ENCODE data around the gene HMGN4. TPM values are rescaled to one million over a fixed set of nuclear protein-coding genes. Genes with fewer than 3 reads are reported as not detected.
A peak's percentile ranks its signal among the peaks of the same experiment; 100 is the strongest.
"Not testable (repeated sequence)": the region's sequence is repeated elsewhere in the genome, so short reads cannot be mapped to it uniquely, and the experiment has no call there.

Gene HMGN4
- polyA plus RNA-seq, 1 donor from 2014 or later: 120 TPM

DNA sequence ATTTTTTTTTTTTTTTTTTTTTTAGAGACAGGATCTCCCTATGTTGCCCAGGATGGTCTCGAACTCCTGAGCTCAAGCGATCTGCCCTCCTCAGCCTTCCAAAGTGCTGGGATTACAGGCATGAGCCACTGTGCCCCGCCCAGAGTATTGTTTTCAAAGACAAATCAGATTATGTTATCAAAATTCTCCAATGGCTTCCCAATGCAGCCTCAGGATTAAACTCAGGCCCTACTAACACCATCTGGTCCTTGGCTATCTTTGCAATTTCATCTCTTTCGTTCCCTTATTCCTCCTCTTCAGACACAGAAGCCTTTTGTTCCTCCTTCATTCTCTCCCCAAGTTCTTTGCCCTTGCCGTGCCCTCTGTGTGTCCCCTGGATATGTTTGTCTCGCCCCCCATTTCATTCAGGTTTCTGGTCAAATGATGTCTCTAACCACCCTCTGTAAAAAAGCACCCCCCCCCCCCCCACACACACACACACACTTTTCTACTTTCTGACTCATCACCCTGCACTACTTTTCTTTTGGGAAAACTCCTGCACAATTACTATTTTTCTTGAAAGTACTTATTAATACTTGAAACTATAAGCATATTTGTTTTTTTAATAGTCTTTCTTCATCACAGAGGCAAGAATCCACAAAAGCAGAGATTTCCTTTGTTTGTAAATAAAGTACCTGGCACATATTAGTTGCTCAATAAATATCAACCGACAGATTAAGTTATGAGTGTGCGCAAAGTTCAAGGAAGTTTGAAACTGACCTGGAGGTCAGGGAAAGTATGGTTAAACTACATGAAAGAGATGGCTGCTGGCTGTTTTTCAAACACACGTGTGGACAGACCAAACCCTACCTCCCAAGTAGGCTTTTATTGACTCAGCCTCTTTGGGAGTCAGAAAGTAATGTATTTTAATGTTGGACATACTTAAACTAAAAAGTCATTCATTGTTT lies 21.4 kb upstream of the HMGN4 start:
- Mint-ChIP-seq H3K27me3 (no peaks in the 10 kb centered on the region), H3K9me3 (peaks cover 0 to 2% (median 0%) of the 10 kb centered on the region in 3 donors), H3K27ac (peak overlapping the region in 1 of 3 donors; percentile 76), H3K4me1 (peaks cover 8 to 13% (median 12%) of the 10 kb centered on the region in 3 donors), H3K4me3 (peak overlapping the region in 1 of 4 donors; percentile 68), H3K36me3 (no peaks in the 10 kb centered on the region)

DNA sequence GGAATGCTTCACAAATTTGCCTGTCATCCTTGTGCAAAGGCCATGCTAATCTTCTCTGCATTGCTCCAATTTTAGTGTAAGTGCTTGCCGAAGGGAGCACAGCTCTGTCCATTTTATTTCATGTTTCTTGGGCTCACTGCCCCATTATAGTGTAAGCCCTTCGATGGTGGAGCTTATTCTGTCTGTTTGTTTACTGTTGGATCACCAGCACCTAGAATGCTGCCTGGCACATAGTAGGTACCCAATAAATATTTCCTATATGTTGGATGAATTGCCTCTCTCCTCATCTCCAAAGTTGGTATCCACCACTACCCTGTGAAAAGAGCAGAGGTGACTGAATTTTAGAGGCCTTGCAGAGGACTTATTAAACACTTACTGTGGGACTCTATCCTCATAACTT lies 18.8 kb upstream of the HMGN4 start:
- Mint-ChIP-seq H3K4me1 (peaks cover 26 to 33% (median 33%) of the 10 kb centered on the region in 3 donors), H3K4me3 (peak overlapping the region in 1 of 4 donors; percentile 95), H3K27ac (peak overlapping the region in 1 of 3 donors; percentile 98), H3K9me3 (peaks cover 0 to 2% (median 0%) of the 10 kb centered on the region in 3 donors), H3K36me3 (peaks cover 5% of the 10 kb centered on the region), H3K27me3 (no peaks in the 10 kb centered on the region)

DNA sequence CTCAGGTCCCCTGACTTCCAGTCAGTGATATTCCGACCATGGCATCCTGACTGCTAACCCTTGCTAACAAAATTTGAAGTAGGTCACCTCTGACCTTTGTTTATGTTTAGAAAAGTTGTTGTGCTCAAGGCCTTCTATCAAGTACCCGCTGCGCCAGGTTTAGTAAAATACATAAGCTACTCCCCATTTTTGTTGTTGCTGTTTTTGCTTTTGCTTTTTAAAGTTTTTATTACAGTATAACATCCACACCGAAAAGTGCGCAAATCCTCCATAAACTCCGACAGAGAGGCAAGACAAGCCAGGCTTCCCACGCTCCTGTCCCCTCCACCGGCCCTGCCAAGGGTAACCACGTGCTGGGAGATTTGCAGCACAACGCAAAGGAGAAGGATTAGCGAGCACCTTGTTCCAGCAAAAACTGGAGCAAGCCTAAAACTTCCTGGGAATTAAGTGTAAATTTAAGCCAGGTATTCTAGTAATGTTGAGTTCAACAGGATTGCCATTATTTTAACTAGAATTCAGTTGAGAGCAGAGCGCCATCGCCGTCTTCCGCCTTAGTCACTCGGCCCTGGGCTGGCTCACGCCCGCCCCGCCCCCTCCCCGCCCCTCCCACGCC lies 17.8 kb upstream of the HMGN4 start:
- Mint-ChIP-seq H3K36me3 (peaks cover 6% of the 10 kb centered on the region), H3K27ac (peak overlapping the region; percentile 85 to 100 (median 98)), H3K9me3 (peaks cover 0 to 2% (median 0%) of the 10 kb centered on the region in 3 donors), H3K4me3 (peak overlapping the region; percentile 58 to 95 (median 83)), H3K27me3 (no peaks in the 10 kb centered on the region), H3K4me1 (peaks cover 31 to 39% (median 36%) of the 10 kb centered on the region in 3 donors)

DNA sequence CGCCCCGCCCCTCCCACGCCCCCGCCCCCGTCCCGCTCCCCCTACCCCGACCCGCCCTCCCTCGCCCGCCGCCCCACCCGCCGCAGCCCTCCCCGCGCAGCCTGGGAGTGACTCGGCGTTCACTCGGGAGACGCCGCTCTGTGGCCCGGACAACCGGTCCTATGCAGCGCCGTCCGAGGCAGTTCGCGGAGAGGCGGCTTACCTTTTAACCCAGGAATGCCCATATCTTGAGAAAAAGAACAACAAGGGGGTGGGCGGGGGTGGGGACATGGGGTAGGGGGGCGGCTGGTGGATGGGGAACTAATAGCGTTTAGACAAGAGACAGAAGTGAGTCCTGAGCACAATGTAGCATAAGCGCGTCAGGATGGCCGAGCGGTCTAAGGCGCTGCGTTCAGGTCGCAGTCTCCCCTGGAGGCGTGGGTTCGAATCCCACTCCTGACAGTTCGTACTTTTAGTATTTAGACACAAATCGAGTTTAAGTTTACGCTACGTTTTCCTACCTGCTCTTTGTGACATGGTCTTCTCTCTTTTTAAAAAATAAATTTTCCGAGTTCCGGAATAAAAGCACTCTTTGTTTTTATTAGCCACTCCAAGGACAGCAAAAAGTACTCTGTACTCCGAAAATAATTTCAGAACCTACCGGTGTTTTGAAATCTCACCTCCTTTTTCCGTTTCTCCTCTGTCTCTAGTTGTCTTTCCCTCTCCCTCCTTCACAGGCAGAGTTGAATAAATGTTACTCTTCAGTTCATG lies 17.1 kb upstream of the HMGN4 start:
- Mint-ChIP-seq H3K27ac (peak overlapping the region; percentile 91 to 100 (median 98)), H3K9me3 (peaks cover 0 to 2% (median 0%) of the 10 kb centered on the region in 3 donors), H3K36me3 (peaks cover 6% of the 10 kb centered on the region), H3K27me3 (no peaks in the 10 kb centered on the region), H3K4me1 (peaks cover 31 to 42% (median 41%) of the 10 kb centered on the region in 3 donors), H3K4me3 (peak overlapping the region; percentile 84 to 95 (median 92))

DNA sequence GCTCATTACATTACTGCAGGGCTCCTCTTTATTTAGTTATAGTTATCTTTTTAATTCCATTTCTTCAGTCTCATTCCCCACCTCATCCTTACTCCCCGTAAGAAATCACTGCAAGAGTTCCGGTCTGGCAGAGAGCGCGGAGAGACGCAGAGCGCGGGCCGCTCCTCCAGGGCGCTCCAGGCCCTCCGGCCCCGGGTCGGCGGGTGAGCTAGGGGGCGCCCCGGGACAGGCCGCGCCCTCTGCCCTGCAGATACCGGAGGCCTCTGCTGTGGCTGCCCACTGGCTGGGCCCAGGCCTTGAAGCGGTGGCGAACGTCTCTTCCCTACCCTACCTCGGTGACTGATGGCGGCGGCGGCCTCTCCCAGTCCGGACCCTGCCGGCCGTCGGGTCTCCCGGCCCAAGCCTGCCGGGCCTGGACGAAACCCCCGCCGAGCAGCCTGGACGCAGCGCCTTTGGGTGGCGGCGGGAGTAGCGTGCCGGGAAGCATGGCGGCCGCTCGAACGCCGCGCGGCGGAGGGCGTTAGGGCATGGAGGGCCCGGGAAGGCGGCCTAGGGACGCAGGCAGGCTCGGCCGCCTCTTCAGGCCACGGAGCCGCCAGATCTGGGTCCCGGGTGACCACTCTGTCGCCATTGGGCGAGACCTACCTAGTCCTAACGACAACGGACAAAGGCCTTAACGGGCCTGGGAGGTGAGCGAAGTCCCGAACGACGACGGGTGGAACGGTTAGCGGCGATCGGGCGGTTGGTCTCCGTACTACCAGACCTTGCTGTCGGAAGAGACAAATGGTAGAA lies 16.4 kb upstream of the HMGN4 start:
- H3K27me3 Mint-ChIP-seq: no peaks in the 10 kb centered on the region
- H3K9me3 Mint-ChIP-seq: peaks cover 0 to 2% (median 0%) of the 10 kb centered on the region in 3 donors
- H3K4me1 Mint-ChIP-seq: peaks cover 31 to 43% (median 42%) of the 10 kb centered on the region in 3 donors
- peaks cover 6% of the 10 kb centered on the region for H3K36me3 Mint-ChIP-seq
- peak overlapping the region; percentile 91 to 100 (median 98) for H3K27ac Mint-ChIP-seq
- peak overlapping the region; percentile 84 to 95 (median 92) for H3K4me3 Mint-ChIP-seq

DNA sequence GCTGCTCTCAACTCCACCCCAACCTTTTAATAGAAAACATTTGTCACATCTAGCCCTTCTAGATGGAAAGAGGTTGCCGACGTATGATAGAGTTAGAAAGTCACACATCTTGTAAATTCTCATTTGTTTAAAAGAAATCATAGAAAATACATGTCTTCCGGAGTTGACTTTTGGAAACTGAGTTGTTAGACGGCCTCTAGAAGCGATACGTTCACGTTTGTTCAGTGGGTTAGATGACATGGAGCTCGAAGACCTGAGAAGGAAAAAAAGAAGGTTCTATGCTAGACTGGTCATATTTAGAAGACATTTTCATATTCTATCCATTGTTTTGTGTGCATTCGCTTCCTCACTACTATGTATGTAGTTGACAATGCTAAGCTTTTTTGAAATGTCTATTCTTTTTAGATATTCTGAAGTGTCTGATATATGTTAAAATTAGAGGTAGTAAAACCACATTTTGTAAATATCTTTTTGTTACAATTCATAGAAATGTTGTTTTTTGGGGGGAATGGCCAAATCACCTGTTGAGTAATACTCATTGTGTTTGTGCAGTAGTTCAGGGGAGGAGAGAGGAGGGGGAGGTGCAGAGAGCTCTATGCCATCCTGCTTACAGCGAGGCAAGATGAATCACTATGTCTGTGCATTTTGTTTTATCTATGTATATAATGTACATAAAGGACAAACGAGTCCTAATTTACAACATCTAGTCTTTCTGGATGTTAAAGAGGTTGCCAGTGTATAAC lies 15.5 kb upstream of the HMGN4 start:
- not testable (repeated sequence) for H3K9me3 Mint-ChIP-seq, H3K27me3 Mint-ChIP-seq, H3K36me3 Mint-ChIP-seq
- Mint-ChIP-seq H3K27ac (peak overlapping the region; percentile 91 to 100 (median 98)), H3K4me1 (peaks cover 34 to 43% (median 41%) of the 10 kb centered on the region in 3 donors), H3K4me3 (peak overlapping the region; percentile 84 to 95 (median 92))

DNA sequence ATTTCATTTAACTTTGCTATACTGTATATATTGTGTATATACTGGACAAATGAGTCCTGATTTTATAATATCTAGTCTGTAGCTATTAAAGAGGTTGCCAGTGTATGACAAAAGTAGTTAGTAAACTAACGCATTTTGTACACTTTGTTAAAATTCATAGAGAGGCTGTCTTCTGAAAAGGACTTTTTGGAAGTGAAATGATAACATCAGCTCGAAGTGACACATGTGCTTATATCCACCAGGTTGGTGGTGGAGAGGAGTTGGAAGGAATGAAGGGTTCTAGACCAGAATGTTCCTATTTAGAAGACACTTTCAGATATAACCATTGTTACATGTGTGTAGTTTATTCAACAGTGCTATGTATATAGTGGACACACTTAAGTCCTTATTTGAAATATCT lies 13.9 kb upstream of the HMGN4 start:
- Mint-ChIP-seq H3K4me3 (peak overlapping the region in 2 of 4 donors; percentile 29 to 95), H3K4me1 (peaks cover 35 to 43% (median 41%) of the 10 kb centered on the region in 3 donors), H3K27ac (peak overlapping the region in 2 of 3 donors; percentile 67 to 80)
- H3K9me3 Mint-ChIP-seq, H3K27me3 Mint-ChIP-seq, H3K36me3 Mint-ChIP-seq: not testable (repeated sequence)

DNA sequence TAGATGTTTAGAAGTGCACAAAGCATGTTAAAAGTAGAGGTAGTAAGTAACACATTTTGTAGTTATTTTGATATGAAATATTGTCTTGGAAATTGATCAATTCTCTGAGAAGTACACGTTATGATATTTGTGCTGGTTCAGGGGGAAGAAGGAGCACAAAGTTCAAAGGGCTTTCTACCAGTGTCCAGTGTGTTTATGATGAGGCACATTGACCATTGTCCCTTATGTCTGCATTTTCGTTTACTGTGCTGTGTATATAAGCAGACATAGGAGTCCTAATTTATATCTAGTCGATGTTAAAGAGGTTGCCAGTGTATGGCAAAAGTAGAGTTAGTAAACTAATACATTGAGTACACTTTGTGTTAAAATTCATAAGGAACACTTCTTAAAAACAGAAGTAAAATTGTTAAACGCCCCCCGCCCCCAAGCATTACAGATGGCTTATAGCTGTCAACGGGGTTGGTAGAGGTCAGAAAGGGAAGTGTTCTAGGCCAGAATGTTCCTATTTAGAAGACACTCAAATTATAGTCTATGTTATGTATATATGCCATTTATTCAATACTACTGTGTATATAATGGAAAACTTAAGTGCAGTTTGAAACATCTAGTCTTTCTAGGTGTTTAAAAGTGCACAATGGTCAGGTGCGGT lies 13.3 kb upstream of the HMGN4 start:
- Mint-ChIP-seq H3K27me3 (no peaks in the 10 kb centered on the region), H3K4me3 (peak overlapping the region in 2 of 4 donors; percentile 55 to 68), H3K36me3 (peaks cover 6% of the 10 kb centered on the region), H3K27ac (peak overlapping the region in 2 of 3 donors; percentile 67 to 80), H3K9me3 (peaks cover 0 to 2% (median 0%) of the 10 kb centered on the region in 3 donors), H3K4me1 (peaks cover 35 to 42% (median 39%) of the 10 kb centered on the region in 3 donors)

DNA sequence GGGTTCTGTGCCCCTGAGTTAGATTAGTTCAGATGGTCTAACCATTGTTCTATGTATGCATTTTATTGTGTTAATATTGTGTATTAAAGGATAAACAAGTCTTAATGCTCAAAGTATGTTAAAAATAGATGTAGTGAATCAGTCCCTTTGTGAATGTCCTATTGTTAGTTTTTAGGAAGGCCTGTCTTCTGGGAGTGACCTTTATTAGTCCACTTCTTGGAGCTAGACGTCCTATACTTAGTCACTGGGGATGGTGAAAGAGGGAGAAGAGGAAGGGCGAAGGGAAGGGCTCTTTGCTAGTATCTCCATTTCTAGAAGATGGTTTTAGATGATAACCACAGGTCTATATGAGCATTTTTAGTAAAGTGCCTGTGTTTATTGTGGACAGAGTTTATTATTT lies 12.3 kb upstream of the HMGN4 start:
- H3K9me3 Mint-ChIP-seq: peaks cover 0 to 2% (median 0%) of the 10 kb centered on the region in 3 donors
- peak overlapping the region in 1 of 4 donors; percentile 7 for H3K4me3 Mint-ChIP-seq
- peaks cover 31 to 35% (median 31%) of the 10 kb centered on the region in 3 donors for H3K4me1 Mint-ChIP-seq
- peaks cover 6% of the 10 kb centered on the region for H3K36me3 Mint-ChIP-seq
- peak overlapping the region in 1 of 3 donors; percentile 71 for H3K27ac Mint-ChIP-seq
- H3K27me3 Mint-ChIP-seq: no peaks in the 10 kb centered on the region

DNA sequence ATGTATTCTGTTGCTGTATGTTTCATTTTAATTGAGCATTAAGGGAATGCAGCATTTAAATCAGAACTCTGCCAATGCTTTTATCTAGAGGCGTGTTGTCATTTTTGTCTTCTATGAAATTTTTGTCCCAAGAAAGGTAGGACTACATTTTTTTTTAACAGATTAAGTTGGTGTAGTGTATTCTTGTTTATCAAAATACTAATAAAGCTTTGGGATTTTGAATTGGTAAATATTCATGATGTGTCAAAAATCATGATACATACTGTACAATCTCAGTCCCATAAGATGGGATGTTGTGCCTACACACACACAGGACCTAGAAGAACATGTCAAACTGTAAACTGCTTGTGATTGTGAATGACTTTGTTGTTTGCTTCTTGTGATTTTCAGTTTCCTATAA lies 11.2 kb upstream of the HMGN4 start:
- H3K4me3 Mint-ChIP-seq: no peak overlapping the region
- H3K27ac Mint-ChIP-seq: no peak overlapping the region
- no peaks in the 10 kb centered on the region for H3K27me3 Mint-ChIP-seq
- H3K4me1 Mint-ChIP-seq: peaks cover 30 to 38% (median 34%) of the 10 kb centered on the region in 3 donors
- H3K36me3 Mint-ChIP-seq: peaks cover 6% of the 10 kb centered on the region
- no peaks in the 10 kb centered on the region for H3K9me3 Mint-ChIP-seq

DNA sequence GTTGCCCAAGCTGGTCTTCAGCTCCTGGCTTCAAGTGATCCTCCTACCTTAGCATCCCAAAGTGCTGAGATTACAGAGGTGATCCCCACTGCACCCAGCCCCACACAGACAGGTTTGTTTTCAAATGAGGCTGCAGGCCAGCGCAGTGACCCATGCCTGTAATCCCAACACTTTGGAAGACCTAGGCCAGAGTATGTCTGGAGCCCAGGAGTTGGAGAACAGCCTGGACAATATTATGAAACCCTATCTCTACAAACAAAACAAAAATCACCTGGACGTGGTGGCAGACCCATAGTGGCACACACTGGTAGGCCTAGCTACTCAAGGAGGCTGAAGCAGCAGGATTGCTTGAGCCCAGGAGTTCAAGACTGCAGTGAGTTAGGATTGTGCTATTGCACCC lies 8.0 kb upstream of the HMGN4 start:
- H3K36me3 Mint-ChIP-seq: peaks cover 3% of the 10 kb centered on the region
- peaks cover 0 to 3% (median 0%) of the 10 kb centered on the region in 3 donors for H3K9me3 Mint-ChIP-seq
- H3K27ac Mint-ChIP-seq: peak overlapping the region; percentile 29 to 82 (median 31)
- no peak overlapping the region for H3K4me3 Mint-ChIP-seq
- no peaks in the 10 kb centered on the region for H3K27me3 Mint-ChIP-seq
- H3K4me1 Mint-ChIP-seq: peaks cover 19 to 27% (median 25%) of the 10 kb centered on the region in 3 donors

DNA sequence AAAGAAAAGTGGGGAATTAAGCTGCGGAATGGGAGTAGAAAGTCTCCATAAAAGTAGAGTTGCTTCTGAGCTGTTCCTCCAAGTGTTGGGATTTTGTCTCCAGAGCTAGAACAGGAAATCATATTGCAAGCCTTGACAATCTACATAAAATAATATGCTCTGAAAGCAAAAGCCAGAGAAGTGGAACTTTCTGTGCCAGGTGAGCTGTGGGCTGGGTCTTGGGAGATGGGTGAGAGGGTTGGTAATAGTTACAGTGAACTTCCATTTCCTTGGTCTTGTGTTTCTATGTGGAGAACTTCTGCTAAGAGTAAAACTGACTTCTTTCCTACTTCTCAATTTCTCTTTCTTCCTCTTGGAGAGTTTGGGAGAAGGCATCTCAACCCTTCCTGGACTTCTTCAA lies 6.3 kb upstream of the HMGN4 start:
- Mint-ChIP-seq H3K4me1 (peaks cover 22 to 34% (median 29%) of the 10 kb centered on the region in 3 donors), H3K36me3 (peaks cover 3% of the 10 kb centered on the region), H3K4me3 (peak overlapping the region in 1 of 4 donors; percentile 99), H3K9me3 (peaks cover 0 to 3% (median 0%) of the 10 kb centered on the region in 3 donors), H3K27me3 (no peaks in the 10 kb centered on the region), H3K27ac (peak overlapping the region; percentile 98 to 99 (median 99))

Data from IgD-negative memory B cell (primary cell).